T-helper 22 cell (primary cell): ENCODE measurements around the gene RND2.
"Not testable (repeated sequence)": the region's sequence is repeated elsewhere in the genome, so short reads cannot be mapped to it uniquely, and the experiment has no call there.

Experiments used
- DNase-seq: peaks from one replicate; pipeline ENCODE4 v3.0.0-alpha.2; 2020; ENCODE audit warnings: low read depth

RND2 gene

DNA sequence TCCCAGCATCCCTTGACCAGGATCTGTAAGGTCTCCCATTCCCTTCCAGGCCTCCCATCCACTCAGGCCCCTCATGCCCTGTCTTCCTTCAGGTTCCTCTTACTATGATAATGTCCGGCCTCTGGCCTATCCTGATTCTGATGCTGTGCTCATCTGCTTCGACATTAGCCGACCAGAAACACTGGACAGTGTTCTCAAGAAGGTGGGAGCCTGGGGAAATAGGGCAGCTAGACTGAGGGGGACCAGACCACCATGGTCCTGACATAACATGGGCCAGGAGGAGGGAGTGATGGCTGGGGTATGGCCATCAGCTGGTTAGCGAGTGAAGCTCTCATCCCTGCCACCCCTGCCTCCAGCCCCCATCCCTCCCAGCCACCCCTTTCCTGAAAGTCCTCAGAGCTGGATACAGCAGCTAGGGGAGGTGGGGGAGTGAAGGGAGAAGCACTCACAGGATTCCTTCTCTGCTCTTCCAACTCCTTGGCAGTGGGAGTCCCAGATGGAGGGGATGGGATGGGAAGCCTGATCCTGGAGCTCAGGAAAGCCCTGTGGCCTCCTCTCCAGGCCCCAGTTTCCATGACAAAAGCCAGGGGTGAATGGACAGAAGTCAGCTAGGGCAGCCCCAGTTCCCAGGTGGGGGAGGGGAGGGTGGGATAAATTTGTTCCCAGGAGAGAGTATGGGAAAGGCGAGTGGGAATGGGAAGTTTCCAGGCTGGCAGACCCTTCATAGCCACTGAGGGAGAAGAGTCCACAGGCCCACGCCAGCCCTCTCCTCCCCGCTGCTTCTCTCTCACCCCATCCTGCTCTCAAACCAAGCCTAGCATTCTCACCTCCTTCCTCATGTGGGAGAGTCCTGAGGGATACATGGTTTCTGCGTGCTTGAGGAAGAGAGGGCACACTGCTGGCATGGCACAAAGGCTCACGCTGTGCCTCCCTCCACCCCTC lies 2.3 kb downstream of the RND2 start:
- DNase-seq, result no peak

DNA sequence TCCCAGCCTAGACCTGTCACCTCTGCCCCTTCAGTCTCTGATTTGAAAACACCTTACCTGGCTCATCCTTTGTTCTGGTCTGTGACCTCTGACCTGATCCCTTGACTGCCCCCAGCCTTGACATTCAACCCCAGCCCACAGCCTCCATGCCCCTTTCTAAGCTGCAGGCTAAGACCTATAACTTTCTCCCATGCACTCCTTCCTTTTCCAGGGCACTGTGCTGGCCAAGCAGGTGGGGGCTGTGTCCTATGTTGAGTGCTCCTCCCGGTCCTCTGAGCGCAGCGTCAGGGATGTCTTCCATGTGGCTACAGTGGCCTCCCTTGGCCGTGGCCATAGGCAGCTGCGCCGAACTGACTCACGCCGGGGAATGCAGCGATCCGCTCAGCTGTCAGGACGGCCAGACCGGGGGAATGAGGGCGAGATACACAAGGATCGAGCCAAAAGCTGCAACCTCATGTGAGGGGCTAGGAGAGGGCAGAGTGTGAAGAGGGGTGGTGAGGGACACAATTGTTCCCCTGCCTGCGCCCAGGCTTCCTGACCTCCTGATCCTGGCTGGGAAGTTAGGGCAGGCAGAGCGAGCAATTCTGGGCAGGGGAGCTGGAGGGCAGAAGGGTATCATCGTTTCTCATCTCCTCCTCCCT lies 3.3 kb downstream of the RND2 start:
- no peak for DNase-seq

DNA sequence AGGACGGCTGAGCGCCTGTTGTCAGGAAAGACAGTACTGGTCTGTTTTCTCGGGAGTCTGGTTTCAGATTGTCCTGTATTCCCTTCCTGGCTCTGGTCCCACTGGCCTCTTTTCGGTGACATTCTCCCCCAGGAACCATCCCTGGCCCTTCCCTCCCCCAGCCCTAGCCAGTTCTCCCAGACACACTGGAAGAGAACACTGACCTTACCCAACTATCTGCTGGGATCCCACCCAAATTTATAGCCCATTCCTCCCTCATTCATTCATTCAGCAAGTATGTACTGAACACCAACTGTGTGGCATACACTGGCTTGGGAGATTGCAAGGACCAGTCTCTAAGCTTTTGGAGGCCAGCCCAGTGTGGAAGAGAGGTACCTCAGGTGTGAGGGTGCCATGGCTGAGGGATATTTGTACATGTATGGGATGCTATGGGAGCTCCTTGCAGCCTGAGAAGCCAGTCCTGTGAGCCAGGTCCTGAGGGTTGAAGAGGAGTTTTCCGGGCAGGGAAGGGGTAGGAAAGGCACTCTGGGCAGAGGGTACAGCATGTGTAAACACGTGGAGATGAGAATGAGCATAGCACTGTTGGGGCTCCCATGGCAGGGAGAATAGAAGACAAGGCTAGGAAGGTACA lies 5.2 kb downstream of the RND2 start:
- no peak for DNase-seq

DNA sequence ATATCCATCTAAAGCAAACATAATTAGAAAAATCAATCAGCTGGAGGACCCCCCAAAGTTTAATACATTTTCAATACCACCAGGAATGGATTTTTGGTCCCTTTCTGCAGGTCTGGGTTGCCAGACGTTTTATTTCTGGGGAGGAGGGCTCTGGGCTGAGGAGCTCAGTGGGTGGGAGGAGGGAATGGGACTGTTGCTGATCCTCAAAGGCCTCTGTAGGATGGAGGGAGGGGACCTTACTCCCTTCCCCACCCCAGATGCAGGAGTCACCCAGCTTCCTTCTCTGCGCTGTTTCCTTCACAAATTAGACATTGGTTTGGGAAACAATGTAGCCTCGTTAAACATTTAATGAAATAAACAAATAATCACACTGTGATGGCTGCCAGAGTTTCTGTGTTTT lies 6.6 kb downstream of the RND2 start:
- no peak for DNase-seq

DNA sequence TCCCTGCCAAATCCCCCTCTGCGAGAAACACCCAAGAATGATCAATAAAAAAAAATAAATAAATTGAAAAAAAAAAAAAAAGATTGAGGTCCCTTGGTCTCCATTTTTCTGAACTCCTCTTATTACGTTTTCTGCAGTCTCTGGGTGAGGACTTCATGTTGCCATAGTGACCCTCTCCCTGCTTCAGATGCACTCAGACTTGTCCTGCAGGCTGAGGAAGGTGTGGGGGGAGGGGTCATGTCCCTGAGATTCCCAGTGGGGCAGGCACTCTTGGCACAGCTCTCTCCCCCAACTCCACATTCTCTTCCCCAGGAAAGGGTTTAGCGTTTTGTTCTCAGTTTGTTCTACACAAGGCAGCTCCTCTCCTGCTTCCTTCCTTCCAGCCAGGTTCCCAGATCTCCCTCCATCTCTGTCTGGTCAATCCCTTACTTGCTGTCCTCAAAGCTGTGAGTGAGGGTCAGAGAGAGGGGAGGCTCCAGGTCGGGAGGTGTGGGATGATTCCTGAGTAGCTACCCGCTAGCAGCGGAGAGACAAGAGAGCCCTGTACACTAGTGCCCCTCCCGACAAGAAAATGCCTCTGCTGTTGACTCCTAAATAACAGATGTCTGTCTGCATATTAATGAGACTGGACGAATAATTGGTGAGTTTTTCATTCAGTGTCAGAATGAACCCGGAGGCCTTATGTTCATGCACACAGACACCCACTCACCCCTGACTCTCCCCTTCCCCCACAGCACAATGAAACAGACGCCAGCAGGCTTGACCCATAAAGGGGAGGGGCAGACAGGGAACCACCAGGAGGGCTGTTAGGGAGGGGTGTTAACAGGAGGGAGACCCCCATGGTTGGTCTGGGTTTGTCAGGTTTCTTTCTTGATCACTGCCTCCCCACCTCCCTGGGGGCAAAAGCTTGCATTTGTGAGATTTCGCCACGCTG lies 9.2 kb downstream of the RND2 start:
- DNase-seq, result no peak

DNA sequence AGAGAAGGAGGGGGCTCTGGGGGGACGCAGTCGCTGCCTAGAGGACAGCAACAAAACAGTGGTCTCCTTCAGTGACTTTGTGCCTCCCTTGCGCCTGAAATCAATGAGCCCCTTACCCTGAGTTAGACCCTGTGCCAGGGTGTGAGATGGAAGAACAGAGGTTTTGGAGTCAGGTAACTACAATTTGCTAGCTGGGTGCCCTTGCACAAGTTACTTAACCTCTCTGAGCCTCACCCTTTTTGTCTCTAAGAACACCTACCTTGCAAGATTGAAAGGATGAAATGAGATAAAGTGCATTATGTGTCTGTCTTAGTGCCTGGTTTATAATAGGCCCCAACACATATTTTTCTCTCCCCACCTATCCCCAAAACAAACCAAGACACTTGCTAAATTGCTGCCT lies 9.9 kb downstream of the RND2 start:
- DNase-seq, result no peak

DNA sequence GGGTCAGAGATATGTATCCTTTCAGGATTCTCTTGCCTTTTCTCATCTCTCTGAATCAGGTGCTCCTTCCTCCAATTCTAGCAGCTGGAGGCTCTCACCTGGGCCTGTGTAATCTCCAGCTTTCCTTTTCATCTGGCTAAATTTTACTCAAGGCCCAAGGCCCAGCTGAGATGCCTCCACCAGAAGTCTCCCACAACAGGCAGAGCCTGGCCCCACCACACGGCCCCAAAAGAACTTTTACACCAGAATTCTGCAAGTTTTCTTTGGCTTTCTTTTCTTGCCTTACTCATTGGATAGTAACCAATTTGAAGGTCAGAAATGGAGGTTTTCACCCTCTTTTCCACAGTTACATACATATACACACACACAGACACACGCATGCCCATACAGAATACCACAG lies 14.6 kb downstream of the RND2 start:
- no peak for DNase-seq

DNA sequence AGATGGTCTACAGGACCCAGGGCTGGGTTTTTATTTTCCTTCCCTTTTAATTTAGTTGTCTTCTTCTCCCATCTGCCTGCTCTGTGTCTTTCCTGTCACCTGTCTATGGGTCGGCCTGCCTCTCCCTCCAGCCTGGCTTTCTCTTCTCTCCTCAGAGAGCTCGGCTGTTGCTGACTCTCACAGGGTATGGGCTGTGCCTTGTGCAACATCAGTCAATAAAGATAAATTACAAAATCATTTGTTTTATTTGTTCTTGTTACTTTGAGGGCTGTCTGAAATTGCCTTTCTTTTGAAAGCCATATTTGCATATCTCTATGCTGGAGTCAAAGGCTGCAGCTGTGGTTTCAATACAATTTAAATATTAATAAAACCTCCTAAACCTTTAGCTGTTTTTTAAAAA lies 15.6 kb downstream of the RND2 start:
- no peak for DNase-seq

DNA sequence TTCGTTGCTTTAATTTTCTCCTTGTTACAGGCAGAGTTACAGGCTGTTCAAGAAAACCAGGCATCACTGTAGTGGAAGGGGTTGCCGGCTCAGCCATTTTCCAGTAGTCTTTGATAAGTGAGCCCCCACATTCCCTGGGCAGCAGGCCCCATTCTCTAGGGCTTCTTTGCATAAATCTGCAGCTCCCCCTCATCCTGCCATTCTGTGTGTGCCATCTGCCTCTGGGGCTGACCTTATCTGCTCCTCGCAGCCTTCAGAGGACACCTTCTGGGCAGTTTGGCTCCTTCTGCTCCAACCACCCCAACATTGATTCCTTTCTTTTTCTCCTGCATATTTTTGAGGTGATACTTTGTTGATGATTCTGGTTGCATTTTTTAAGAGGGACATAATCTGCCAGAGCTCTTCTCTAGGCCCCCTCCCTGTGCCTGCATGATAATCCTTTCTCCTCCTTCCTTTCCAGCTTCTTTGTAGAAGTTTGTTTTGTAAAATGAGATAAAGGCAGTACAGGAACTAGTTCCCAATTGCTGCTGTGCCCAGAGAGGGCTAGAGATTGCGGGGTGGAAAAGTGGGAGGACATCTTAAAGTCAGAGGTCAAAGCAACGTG lies 17.1 kb downstream of the RND2 start:
- no peak for DNase-seq

DNA sequence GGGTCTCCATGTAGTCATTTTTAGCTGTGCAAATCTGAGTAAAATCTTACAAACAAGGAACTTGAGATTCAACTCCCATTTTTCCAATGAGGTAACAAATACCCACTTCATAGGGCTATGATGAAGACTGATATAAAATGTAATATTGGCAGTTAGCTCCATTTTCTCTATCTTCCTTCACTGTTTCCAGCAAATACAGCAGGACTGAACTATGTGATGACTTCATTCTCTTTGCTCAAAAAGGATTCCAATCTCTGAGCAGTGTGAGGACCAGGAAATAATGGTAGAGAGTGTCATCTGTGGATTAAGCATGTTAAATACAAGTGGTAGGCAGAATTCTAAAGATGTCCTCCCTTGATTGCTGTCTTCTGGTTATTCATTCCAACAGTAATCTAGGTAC lies 18.3 kb downstream of the RND2 start:
- no peak for DNase-seq

DNA sequence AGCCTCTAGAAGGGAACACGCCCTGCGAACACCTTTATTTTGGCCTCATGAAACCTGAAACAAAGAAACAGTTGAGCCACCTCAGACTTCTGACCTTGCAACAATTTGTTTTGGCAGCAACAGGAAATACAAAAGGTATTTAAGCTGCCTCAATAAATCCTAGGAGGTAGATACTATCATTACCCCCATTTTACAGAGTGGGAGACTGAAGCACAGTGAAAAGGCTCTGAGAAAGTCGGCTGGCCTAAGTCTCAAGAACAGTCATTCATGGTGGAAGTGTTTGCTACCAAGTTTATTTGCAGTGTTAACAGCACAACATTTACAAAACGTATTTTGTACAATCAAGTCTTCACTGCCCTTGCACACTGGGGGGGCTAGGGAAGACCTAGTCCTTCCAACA lies 19.0 kb downstream of the RND2 start:
- no peak for DNase-seq

DNA sequence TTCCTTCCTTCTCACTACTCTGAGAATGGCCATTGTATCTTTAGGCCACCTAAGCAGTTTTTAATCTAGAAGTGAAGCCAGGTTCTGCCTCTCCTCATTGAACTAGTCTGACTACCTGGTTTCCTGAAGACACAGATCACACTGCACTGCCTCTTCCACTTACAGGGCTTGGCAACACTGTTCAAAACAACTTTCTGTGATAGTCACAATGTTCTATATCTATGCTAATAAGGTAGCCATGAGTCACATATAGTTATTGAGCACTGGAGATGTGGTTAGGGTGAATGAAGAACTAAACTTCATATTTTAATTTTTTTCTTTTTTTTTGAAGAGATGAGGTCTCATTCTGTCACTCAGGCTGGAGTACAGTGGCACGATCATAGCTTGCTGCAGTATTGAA lies 26.9 kb downstream of the RND2 start:
- no peak for DNase-seq

DNA sequence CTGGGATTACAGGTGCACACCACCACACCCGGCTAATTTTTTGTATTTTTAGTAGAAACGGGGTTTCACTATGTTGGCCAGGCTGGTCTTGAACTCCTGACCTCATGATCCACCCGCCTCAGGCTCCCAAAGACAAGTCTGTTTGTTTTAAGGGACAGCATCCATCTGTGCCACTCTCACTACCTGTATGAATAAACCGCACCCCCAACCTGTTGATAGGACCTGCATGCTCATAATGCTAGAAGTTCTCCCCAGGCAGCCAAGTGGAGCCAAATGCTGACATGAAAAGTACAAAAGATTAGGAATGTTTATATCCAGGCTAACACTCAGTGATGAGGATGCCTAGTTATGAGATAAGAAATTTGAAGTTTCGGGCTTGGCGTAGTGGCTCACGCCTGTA lies 28.0 kb downstream of the RND2 start:
- not testable (repeated sequence) for DNase-seq

DNA sequence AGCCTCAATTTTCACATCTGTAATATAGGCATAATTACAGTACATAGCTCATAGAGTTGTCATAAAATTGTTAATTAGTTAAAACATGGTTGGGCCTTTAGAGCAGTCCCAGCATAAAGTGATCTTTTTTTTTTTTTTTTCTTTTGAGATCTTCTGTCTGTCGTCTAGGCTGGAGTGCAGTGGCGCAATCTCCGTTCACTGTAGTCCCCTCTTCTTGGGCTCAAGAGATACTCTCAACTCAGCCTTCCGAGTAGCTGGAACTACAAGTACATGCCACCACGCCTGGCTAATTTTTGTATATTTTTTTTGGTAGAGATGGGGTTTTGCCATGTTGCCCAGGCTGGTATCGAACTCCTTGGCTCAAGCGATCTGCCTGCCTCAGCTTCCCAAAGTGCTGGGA lies 31.0 kb downstream of the RND2 start:
- no peak for DNase-seq

DNA sequence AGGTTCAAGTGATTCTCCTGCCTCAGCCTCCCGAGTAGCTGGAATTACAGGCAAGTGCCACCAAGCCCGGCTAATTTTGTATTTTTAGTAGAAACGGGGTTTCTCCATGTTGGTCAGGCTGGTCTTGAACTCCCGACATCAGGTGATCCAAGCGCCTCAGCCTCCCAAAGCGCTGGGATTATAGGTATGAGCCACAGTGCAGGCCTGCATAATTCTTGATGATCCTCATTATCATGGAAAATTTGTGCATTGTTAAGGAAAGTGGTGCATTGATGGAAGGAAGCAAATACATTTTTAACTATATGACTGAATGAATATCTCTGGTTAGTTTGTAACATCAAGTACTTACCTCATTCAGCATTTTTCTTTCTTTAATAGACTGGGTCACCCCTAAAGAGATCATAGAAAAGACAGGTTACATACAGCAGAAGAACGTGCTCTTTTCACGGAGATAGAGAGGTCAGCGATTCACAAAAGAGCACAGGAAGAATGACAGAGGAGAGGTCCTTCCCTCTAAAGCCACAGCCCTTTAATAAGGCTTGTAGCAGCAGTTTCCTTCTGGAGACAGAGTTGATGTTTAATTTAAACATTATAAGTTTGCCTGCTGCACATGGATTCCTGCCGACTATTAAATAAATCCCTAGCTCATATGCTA lies 38.1 kb downstream of the RND2 start:
- DNase-seq, result no peak

DNA sequence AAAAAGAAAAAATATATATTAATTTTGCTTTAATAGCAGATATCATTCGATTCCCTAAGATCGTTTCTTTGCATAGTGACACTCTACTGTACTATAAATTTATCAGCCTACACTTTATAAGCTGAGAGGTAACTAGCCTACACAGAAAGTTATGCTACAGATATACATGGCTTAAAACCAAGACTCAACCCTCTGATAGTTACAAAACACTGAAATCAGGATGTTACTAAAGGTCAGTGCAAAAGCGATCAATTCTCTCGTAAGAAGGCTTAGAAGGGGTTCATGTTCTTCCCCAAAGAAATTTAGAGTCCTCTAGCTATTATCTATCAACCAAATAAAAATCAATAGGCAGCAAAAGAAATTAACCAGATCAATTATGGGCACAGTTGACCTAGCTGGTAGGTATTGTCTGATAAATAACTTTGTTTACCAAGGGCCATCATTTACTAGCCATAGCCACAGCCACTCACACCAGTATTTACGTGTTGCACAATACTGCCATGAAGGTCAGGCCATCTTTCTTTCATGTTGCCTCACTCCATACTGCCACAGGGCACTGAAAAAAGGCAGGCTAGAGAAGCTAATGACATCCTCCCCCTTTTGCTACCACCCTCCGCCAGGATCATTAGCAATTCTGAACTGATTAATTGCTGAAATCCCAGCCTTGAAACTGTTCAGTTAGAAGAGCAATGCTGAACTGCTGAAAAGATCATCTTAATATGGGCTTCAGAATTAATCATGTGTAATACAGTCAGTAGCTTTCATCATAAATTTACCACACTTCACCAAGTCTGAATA lies 43.7 kb downstream of the RND2 start:
- DNase-seq, result no peak

DNA sequence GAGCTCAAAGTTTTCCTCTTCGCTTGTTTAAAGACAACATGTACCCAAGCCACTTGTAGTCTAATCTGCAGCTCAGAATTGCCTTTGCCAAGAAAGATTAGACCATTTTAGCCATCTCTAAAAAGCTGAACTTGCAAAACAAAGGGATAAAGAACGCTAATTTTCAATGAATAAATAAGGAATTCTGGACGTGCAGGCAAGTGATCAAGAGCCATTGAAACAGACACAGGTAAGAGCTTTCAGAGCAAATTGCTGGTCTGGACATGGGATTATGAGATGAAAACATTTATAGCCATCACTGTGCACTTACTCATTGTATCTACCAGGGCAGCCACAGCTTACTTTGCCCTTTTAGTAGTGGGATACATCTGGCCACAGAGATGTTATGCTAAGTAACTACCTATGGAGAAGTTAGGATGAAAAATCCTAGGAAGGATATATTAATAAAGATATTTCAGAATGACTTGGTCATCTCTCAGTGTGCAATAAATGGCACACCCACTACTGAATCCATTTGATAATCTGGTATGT lies 44.4 kb downstream of the RND2 start:
- DNase-seq, result no peak

DNA sequence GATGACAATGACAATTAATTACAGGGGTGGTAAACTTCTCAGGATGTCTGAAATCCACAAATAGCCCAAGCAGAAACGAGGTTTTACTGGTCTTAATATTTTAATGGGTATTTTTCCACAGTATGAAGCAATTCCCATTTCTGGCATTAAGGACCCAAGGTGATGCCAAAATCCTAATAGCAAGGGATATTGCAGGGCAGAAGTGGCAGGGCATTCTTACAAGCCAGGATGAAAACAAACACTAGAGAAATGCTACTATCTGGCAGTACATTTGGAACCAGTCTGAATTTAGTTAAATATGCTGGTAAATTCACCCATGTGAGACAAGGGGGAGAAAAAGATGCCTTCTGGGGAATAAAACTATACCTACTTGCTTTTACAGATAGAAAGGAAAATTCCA lies 45.2 kb downstream of the RND2 start:
- DNase-seq, result no peak

DNA sequence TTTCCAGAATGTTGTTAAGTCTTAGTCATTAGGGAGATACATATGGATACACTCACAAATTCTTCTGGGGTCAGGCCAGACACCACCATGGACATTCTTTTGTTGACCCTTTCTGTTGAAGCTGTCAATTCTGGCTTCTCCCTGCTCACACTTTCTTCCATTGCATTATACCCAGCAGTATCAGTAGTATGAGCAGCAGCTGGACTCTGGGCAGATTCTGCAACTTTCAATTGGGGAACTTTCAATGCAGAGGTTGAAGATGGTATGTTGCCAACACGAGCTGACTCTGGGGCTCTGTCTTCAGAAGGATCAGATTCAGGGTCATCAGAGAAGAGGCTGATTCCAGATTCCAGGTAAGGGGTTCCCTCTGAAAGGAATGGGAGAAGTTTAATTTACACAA lies 45.8 kb downstream of the RND2 start:
- no peak for DNase-seq

DNA sequence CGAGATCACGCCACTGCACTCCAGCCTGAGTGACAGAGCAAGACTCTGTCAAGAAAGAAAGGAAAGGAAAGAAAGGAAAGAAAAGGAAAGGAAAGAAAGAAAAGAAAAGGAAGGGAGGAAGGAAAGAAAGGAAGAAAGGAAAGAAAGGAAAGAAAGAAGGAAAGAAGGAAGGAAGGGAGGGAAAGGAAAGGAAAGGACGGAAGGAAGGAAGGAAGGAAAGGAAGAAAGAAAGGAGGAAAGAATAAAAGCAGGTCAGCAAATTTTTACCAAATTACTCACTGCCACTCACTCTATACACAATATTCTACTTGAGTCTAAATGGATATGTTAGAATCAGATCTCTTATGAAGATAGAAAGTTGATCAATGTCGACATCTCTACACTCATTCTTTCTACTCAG lies 49.8 kb downstream of the RND2 start:
- DNase-seq, result no peak
